IMR-90 (cell line): ENCODE measurements around the gene CSKMT.

Experiments used
- CEBPB ChIP-seq: IDR thresholded peaks from 2 replicates; pipeline ENCODE4 v1.6.1; 2012; ENCODE audit warnings: low read depth, low read length, improper control_type of control experiment
- CHD1 ChIP-seq: IDR thresholded peaks from 2 replicates; pipeline ENCODE4 v1.6.1; 2012; ENCODE audit warnings: low read depth, low read length, improper control_type of control experiment
- FOS ChIP-seq: fragments of 150-350 bp; IDR thresholded peaks from 2 replicates; pipeline ENCODE4 v1.6.1; 2016; ENCODE audit warnings: low read depth, low read length
- MAZ ChIP-seq: IDR thresholded peaks from 2 replicates; pipeline ENCODE4 v1.6.1; 2012; ENCODE audit warnings: low read depth, mild to moderate bottlenecking, low read length, improper control_type of control experiment, moderate library complexity, borderline replicate concordance
- MXI1 ChIP-seq: IDR thresholded peaks from 2 replicates; pipeline ENCODE4 v1.6.1; 2012; ENCODE audit warnings: low read depth, mild to moderate bottlenecking, low read length, moderate library complexity, borderline replicate concordance
- POLR2A ChIP-seq: IDR thresholded peaks from 2 replicates; pipeline ENCODE4 v1.6.1; 2012; ENCODE audit warnings: mild to moderate bottlenecking, low read depth, low read length
- RFX5 ChIP-seq: IDR thresholded peaks from 2 replicates; pipeline ENCODE4 v1.8.0; 2012; ENCODE audit warnings: low read depth, mild to moderate bottlenecking, low read length, moderate library complexity
- SMC3 ChIP-seq: fragments of 150-350 bp; IDR thresholded peaks from 2 replicates; pipeline ENCODE4 v1.6.1; 2016; ENCODE audit warnings: low read depth, mild to moderate bottlenecking, antibody characterized with exemption, low read length, moderate library complexity
- TF ChIP-seq, protein P1 (sequence below): conservative IDR thresholded peaks from 2 replicates; pipeline ENCODE4 v1.5.1; 2012; ENCODE audit warnings: mild to moderate bottlenecking, low read depth, low read length, improper control_type of control experiment
- TF ChIP-seq, protein P2 (sequence below): fragments of 150-350 bp; IDR thresholded peaks from 2 replicates; pipeline ENCODE4 v1.6.1; 2017; ENCODE audit warnings: mild to moderate bottlenecking, antibody characterized with exemption, low read length, low read depth

GRCh38 chr11:62713343-62713742 is 48.2 kb downstream of the CSKMT start:
- TF ChIP-seq MAZ: no peak
- no peak for TF ChIP-seq CEBPB
- TF ChIP-seq, protein P1, sequence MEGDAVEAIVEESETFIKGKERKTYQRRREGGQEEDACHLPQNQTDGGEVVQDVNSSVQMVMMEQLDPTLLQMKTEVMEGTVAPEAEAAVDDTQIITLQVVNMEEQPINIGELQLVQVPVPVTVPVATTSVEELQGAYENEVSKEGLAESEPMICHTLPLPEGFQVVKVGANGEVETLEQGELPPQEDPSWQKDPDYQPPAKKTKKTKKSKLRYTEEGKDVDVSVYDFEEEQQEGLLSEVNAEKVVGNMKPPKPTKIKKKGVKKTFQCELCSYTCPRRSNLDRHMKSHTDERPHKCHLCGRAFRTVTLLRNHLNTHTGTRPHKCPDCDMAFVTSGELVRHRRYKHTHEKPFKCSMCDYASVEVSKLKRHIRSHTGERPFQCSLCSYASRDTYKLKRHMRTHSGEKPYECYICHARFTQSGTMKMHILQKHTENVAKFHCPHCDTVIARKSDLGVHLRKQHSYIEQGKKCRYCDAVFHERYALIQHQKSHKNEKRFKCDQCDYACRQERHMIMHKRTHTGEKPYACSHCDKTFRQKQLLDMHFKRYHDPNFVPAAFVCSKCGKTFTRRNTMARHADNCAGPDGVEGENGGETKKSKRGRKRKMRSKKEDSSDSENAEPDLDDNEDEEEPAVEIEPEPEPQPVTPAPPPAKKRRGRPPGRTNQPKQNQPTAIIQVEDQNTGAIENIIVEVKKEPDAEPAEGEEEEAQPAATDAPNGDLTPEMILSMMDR: no peak
- TF ChIP-seq RFX5: no peak
- TF ChIP-seq FOS: no peak
- TF ChIP-seq POLR2A: no peak
- TF ChIP-seq, protein P2, sequence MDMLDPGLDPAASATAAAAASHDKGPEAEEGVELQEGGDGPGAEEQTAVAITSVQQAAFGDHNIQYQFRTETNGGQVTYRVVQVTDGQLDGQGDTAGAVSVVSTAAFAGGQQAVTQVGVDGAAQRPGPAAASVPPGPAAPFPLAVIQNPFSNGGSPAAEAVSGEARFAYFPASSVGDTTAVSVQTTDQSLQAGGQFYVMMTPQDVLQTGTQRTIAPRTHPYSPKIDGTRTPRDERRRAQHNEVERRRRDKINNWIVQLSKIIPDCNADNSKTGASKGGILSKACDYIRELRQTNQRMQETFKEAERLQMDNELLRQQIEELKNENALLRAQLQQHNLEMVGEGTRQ: no peak
- no peak for TF ChIP-seq SMC3
- no peak for TF ChIP-seq MXI1
- TF ChIP-seq CHD1: no peak
